SK-N-SH (cell line): Measurements from ENCODE around the gene PLGRKT.

Source experiments
- CTCF ChIP-seq: fragments of 200-600 bp; sonication (generic); IDR thresholded peaks from 2 replicates; pipeline ENCODE4 v1.6.1; 2017; ENCODE audit warnings: antibody characterized with exemption, mild to moderate bottlenecking, moderate library complexity
- EP300 ChIP-seq, 2 experiments: IDR thresholded peaks; 2 replicates each; pipeline versions ENCODE4 v1.4.0 to v1.6.1; 2012; ENCODE audit warnings: borderline replicate concordance in 1 of 2, low read depth in 1 of 2, low read length in 1 of 2
- FOXM1 ChIP-seq: IDR thresholded peaks from 2 replicates; pipeline ENCODE4 v1.4.0; 2012; ENCODE audit warnings: low read depth, mild to moderate bottlenecking
- MAX ChIP-seq: IDR thresholded peaks from 2 replicates; pipeline ENCODE4 v1.4.0; 2012; ENCODE audit warnings: low read depth
- POLR2AphosphoS5 ChIP-seq: IDR thresholded peaks from 2 replicates; pipeline ENCODE4 v1.6.1; 2012; ENCODE audit warnings: low read depth, low read length
- REST ChIP-seq: IDR thresholded peaks from 2 replicates; pipeline ENCODE4 v1.6.1; 2012; ENCODE audit warnings: mild to moderate bottlenecking, low read depth, low read length, moderate library complexity
- SIN3A ChIP-seq: IDR thresholded peaks from 2 replicates; pipeline ENCODE4 v1.6.1; 2012; ENCODE audit warnings: low read depth, mild to moderate bottlenecking, low read length, moderate library complexity, borderline replicate concordance
- SMC3 ChIP-seq: IDR thresholded peaks from 2 replicates; pipeline ENCODE4 v1.6.1; 2012; ENCODE audit warnings: low read depth, low read length, improper control_type of control experiment

- no peak for TF ChIP-seq REST
- TF ChIP-seq SMC3: no peak
- no peak for TF ChIP-seq CTCF
- no peak for TF ChIP-seq POLR2AphosphoS5
- TF ChIP-seq MAX: no peak
- TF ChIP-seq SIN3A: no peak
- TF ChIP-seq FOXM1: no peak
- no peak for TF ChIP-seq EP300 (IDR thresholded peaks at IDR 0.05; ENCODE audit: borderline replicate concordance in 1 of 2, low read depth in 1 of 2, low read length in 1 of 2)
Measured at GRCh38 chr9:5382479-5382878, 55.2 kb downstream of the PLGRKT start.
